Germinal center (tissue), 1 donor: Measurements from ENCODE around the gene PIEZO1.

ENCODE experiments used
- DNase-seq: peaks from one replicate; pipeline ENCODE4 v3.0.0; 2012; ENCODE audit warnings: mixed read lengths, low spot score

The PIEZO1 gene

GRCh38 chr16:88737298-88738150, 47.5 kb downstream of the PIEZO1 start:
- DNase-seq, result peak; percentile 80

- DNase-seq, result no peak
Measured at GRCh38 chr16:88736496-88736895, 48.5 kb downstream of the PIEZO1 start.

GRCh38 chr16:88736088-88736487, 48.9 kb downstream of the PIEZO1 start:
- no peak for DNase-seq

- DNase-seq, result no peak
Measured at GRCh38 chr16:88735616-88736015, 49.4 kb downstream of the PIEZO1 start.

GRCh38 chr16:88735121-88735520, 49.9 kb downstream of the PIEZO1 start:
- no peak for DNase-seq

GRCh38 chr16:88734361-88734728, 50.7 kb downstream of the PIEZO1 start:
- no peak for DNase-seq

GRCh38 chr16:88733630-88734360, 51.2 kb downstream of the PIEZO1 start:
- no peak for DNase-seq

- no peak for DNase-seq
Measured at GRCh38 chr16:88732961-88733294, 52.1 kb downstream of the PIEZO1 start.

GRCh38 chr16:88732172-88732960, 52.7 kb downstream of the PIEZO1 start:
- DNase-seq, result no peak

- DNase-seq, result peak; percentile 52
Measured at GRCh38 chr16:88731699-88732098, 53.3 kb downstream of the PIEZO1 start.

- DNase-seq, result no peak
Measured at GRCh38 chr16:88730632-88731607, 54.1 kb downstream of the PIEZO1 start.

- no peak for DNase-seq
Measured at GRCh38 chr16:88727871-88728270, 57.1 kb downstream of the PIEZO1 start.

GRCh38 chr16:88726981-88727380, 58.0 kb downstream of the PIEZO1 start:
- DNase-seq, result no peak

- DNase-seq, result no peak
Measured at GRCh38 chr16:88726408-88726749, 58.6 kb downstream of the PIEZO1 start.

- DNase-seq, result no peak
Measured at GRCh38 chr16:88725609-88726407, 59.2 kb downstream of the PIEZO1 start.

GRCh38 chr16:88724855-88725555, 60.0 kb downstream of the PIEZO1 start:
- no peak for DNase-seq

- no peak for DNase-seq
Measured at GRCh38 chr16:88723911-88724310, 61.1 kb downstream of the PIEZO1 start.

- DNase-seq, result no peak
Measured at GRCh38 chr16:88723507-88723887, 61.5 kb downstream of the PIEZO1 start.

- DNase-seq, result no peak
Measured at GRCh38 chr16:88722784-88723506, 62.1 kb downstream of the PIEZO1 start.
